ENCODE data around the gene STAB2.

- TF ChIP-seq CTCF (IDR thresholded peaks at IDR 0.05) (no peak), POLR2A (IDR thresholded peaks at IDR 0.05) (no peak)
Measured at GRCh38 chr12:103690426-103690825, 103.4 kb downstream of the STAB2 start.

Measured in heart left ventricle (tissue), 13 donors.